GM21515 (cell line): ENCODE measurements around the gene STAC.

Source experiments
- ATAC-seq: cut with Tn5 transposase; IDR thresholded peaks from one replicate; pipeline ENCODE4 v1.9.1; 2021; ENCODE audit not compliant: unreplicated experiment

The STAC gene

DNA sequence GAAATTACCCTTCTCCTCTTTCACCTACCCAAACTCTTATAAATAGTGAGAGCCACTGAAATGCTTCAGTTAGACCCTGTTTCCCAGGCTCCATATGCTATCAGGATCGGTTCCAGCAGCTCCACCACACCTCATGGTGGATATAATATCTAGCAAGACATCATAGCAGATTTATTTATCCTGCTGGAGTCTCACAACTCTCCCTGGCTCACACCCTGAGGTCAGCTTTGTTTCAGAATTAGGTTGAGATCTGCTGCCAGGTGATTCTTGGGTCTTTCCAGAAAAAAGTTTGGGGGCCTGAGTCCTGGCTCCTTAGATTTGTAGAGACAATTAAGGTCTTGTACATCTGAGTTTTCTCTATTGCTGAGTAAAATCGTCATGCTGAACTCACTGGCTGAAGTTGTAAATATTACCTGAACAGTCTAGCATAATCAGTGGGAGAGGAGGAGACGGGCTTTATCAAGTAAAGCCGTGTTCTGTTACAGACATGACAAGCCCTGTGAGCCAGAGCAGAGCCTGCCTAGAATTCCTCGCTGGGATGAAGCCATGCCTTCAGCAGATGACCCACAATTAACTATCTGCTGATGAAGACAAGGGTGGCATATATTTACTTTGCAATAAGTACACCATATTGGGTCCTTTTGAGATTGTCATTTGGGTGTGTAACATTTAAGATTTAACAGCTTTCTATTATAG, 131.6 kb downstream of the STAC start:
- ATAC-seq: no peak

DNA sequence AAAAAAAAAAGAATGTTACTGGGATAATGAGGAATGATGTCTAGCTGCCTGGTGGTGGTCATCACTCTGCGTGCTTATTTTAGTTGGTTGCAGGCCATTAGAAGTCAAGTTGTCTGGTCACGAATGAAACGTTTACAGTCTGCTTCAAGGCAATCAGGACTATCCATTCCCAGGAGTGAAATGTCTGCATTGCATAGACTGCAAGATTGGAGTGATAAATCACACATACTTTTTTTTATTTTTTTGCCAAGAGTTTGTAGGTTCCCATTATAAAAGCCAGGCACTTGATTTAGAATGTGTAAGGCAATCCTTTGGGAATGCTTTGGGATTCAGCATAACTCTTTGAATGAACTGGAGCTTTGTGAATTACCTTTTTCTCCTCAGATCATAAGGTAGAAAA, 132.3 kb downstream of the STAC start:
- no peak for ATAC-seq

DNA sequence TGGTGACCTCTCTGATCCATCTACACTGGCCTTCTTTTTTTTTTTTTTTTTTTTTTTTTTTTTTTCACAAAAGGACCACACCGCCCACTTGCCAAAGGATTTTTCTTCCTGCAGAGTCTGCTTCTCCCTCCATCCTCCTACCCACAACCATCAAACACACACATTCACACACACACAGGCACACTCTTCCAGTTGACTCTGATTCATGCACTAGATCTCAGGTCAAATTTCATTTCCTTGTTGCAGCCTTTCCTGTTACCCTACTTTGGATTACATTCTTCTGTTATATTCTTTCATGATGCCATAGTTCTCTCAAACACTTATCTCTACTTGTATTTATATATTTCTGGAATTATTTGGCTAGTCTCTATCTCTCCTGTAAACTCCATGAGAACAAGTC, 133.9 kb downstream of the STAC start:
- no peak for ATAC-seq

DNA sequence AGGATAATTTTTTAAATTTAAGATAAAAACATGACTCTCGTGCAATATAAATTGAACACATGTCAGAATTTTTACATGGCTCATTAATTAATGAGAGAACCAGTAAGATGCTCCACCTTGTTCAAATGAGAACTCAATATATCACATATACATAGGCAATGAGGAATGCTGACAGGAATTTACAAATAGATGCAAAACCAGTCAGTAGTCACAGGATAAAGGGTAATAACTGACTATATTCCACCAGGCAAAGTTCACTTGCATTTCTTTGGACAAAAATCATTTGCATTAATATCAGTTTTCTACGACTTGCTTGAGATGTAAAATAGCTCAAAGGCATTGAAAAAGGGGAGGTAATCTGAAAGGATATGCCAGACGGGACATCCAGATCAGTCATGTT, 139.4 kb downstream of the STAC start:
- no peak for ATAC-seq

DNA sequence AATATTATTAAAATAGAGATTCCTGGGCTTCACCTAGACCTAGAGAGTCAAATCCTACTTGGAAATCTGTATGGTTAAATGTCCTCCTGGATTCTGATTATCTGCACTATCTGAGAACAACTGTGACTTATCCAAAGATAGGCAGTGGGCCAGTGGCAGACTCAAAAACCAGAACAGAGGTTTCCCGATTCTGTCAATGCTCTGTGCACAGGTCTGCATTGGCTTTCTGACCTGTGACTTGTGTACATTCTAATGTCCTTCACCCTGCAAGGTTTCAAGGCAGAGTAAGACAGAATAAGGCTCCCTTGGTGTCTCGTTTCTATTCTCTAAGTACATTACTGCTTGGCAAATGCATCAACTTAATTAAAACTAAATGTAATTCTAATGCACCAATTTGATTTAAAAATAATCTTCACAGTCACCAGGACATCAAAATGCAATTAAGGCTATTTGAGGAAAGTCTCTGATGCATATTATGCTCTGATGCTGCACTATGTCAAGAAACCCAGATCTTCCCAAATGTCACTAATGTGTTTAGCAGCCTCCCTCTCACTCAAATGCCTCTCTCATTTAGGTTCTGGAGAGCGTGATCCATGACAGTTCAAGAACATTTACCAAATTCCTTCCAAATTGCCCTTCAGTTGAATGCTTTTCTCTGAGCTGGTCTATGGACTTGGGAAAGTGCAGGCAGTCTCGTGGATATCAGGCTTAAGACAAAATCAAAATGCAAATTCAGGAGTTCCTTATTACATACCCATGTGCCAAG, 140.1 kb downstream of the STAC start:
- no peak for ATAC-seq

DNA sequence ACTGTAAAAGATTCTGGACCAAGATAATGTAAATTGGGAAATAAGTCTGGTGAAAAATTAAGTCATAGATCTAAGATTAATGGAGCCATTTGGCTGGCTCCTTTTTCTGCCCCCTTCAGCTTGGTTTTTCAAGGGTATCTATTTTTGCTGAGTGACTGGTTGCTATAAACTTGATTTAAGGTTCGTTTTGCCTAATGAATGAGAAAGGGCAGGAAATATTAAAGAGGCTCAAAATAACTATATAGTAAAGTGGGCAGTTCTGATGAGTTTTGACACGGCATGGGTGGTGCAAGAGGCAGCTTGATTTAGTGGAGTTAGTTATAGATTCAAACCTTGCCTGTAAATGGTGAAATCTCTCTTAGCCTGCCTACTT, 140.7 kb downstream of the STAC start:
- no peak for ATAC-seq

DNA sequence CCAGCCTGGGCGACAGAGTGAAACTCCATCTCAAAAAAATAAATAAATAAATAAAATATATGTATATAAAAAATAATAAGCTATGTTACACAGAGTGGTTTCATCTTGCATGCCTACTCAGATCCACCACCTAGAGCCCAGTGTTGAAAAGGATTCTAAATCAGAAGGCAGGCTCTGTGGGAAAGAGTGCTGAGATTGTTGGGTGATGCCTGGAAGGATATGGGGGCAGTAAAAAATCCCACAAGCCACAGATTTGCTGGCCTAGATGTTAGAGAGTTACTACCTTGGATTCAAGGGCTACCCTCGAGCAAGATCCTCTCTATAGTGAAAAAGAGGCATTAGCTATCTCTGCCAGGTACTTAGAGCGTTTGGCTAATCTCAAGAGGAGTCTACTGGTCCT, 144.3 kb downstream of the STAC start:
- no peak for ATAC-seq

DNA sequence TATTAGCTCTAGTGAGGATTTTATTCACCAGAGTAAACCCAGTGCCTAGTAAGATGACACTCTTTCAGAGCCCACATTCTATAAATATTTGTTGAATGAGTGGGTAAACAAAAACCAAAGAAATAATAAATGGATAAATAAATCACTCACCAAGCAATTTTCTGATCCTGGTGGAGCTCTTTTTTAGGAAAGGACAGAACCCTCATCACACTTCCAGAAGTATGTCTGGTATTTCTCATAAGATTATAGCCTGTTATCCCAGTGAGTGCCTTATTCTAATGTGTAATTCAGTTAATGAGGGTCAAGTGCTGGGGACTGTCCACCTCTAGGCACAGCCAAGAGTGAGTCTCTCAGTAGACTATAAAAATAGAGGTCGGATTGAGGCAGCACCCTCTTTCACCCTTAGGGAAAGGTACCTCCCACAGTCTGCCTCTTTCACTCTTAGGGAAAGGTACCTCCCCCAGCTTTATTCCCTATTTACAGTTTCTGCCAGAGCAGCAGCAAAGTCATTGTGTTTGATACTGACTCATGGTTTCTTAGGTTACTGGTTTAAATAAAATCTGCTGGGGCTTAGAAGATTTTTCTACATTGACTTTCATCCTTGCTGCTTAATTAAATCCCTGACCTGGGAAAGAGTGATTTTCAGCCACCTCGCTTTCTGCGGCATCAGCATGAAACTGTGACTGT, 145.0 kb downstream of the STAC start:
- ATAC-seq: no peak

DNA sequence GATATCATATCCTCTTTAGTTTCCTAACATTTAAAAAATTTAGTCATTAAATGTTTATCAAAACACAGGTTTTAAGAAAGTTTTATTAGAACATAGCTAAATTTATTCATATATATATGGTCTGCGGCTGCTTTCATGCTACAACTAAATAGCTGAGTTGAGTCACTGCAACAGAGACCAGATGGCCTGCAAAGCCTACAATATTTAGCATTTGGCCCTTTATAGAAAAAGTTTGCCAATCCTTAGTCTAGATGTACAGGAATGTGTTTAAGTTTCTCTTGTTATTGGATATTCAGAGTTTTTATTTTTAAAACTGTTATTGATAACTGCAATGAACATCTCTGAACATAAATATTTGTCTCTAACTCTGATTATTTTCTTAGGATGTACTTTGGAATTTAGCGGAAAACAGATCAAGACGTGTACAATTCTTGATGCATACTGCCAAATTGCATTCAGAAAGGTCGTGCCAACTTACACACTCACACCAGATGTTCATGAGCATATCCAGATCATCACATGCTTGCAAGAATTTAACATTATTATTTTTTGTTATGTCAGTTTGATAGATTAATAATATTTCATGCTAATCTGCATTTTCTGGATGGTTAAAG, 157.9 kb downstream of the STAC start:
- ATAC-seq: no peak

DNA sequence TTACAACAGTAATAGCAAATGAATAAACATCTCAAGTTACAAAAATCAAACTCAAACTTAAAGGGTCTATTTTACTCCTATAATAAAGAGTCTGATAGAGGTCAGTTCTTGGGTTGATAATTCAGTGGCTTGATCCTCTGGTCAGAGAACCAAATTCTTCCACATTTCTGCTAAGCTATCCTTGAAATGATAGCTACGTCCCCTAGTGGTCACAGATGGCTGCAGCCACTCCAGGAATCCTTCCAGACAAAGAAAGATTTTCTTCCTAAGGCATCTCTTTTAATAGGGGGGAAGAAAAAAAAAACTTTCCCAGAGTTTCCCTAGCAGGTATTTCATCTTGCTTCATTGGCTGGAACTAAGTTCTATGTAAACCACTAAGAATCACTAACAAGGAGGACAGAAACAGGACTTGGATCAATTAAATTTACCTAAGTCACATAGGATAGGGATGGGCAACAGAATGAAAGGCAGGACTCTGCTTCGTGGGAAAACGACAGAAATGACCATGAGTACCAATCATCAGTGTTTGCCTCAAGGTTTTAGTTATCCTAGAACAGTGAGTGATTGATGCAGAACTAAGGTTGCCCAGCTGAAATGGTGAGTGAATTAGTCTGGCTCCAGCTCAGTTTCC, 160.7 kb downstream of the STAC start:
- no peak for ATAC-seq

DNA sequence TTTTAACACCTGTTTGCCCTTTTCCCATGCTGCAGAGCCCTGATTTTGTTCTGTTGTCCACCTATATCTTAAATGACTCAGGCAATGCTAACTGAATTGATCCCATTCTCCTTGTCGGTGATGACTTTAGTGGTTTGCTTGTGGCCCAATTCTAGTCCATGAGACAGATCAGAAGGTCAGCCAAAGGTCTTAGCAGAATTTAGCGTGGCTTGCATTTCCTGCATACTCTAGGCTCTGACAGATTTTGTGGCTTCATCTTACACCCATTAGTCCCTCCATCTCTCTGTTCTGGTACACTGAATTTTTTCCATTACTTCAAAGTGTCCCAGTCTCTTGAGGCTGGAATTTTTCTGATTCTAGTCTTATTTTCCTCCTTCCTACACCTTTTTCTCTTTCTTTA, 161.9 kb downstream of the STAC start:
- ATAC-seq: no peak

DNA sequence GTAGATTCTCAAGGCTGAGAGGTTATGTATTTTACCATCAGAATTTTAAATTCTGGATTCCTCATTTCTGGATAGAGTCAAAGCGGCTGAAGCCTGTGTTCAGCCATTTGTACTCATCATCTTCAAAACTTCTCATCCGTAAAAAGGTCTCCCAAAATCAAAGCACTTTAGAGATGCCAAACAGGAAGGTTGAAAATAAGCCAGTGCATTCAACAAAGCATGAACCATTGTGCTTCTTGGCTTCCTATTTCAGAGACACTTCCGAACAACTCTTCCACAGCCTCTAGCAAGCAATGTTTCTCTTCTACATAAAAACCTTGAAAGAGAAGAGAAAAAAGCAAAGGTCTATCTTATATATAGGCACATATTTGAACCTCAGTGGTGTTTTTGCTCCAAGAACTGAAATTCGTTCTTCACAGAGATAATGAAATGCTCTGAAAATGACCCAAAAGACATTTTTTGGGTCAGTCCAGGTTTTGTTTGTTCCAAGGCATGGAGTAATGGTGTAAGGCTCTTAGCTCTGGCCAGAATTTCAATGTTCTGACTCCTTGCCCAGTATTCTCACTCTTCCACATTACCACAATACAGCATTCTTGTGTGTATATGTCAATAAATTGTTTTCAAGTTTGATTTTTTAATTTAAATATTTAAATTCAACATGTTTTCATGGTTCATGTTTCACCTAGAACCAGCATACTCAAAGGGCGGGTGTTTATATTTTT, 163.1 kb downstream of the STAC start:
- ATAC-seq: no peak

DNA sequence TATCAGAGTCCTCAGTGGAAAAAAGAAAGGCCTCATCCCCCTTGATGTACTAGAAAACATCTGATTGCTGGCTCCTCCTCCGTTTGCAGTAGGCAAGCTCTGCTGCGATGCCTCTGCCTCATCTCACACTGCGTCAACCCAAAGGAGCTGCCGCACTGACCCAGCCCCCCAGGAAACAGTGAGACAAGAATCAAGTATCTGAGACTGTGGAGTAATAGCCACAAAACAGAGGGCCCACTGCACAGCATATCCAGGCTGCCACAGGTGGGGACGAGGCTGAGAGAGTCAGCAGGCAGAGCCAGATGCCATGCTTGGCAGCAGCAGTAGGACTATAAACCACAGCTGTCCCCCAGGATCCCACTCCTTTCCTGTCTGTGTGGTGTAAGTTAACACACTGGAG, 165.9 kb downstream of the STAC start:
- ATAC-seq: no peak

DNA sequence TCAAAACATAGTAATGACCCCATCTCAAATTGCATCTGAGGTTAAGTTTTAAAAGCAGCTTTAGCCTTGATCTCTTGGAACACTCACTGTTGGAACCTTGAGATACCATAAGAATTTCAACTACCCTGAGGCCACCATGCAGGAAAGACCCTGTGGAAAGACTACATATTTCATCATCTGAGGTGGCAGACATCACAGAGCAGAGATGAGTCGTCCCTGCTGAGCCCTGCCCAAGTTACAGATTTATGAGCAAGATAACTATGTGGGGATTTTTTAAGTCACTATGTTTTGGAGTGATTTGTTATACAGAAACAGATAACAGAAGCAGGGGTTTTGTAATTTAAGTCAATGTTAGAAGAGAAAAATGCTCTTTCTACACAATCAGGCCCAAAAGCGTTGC, 168.4 kb downstream of the STAC start:
- no peak for ATAC-seq

DNA sequence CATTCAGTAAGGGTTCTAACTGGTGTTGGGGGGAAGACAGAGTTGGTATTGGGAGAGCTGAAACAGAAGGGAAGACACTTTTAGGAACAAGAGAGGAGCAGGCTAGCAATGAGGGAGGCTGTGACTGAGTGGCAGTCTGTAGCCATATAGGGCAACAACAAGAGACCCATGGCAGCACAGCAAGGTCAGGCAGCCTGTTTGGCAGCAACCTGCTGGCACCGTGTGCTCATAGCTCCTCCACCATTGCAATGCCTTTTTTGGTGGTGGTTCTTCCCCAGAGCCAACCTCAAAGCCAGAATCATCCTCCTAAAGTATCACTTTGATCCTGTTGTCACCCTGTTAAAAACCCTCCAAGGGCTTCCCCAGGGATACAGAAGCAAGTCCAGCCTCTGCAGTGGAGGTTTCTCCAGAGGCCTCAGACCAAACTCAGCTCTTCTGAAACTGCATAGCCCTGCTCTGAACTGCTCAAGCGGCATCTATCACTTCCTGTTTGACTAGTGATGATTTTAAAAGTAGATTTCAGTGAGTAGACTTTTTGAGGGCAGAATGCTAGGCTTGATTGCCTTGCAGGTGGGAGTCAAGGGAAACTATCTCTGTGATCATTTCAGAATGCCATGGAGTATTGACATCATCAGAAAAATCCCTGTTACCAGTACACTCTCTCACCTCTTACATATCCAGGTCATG, 176.9 kb downstream of the STAC start:
- peak; percentile 74 for ATAC-seq

DNA sequence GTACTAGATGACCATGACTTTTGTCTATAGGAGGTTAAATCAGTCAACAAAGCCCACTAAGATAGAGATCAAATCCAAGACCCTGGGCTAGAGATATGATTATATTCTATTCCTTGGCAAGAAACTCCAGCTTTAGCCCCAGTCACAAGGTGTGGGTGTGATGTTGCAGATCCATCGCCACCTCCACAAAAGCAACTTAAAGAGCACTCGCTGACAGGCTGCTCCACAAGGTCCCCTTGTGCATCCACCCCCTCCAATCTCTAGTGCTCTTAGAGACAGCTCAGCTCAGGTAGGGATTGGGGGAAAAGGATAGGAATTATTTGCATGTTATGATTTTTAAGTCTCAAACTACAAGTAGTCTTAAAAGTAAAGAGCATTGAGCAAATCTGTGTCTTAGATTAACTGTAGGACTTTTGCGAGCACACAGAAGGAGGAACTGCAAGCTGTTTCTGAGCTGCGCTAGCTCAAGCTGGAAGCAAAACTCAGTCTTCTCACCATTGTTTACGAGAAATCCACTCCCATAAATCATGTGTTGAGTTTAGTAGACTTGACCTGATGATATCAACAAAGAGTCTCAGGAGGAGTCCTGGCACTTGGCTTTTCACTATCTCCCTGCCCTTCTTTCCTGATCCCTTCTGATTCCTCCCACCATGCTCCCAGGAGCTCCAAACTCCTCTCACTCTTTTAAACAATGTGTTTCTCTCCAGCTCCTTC, 177.6 kb downstream of the STAC start:
- no peak for ATAC-seq

DNA sequence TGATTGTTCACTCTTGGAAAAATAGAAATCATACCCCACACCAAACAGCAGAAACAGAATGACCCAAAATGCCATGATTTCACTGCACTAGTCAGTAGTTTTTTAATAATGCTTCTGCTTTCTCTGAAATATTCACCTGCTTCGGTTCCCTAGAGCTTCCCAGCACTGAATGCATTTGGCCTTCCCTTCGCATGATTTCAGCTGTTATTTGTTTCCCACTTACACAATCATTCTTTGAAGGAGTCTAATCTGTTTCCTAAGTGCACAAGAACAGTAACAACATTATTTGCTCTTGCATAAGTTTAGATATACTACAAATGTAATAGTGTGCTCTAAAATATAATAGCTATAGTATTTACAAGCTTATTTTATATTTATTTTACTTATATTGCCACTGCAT, 178.7 kb downstream of the STAC start:
- no peak for ATAC-seq

DNA sequence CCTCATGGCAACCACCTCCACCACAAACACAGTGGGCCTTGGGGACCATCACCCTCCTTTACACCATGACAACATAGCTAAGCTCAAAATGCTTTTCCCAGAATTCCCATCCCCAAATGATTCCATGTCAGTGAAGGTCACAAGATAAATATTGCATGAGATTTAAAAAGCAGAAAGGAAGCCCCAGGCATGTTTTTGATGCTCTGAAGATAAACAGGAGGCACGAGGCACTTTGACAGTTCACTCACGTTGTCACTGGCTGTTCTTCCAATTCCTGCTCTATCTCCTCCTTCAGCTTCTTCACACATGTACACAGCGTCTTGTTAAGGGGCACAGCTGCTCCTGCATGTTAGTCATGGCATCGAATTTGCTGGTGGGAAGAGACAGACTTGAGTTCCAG, 180.4 kb downstream of the STAC start:
- no peak for ATAC-seq

DNA sequence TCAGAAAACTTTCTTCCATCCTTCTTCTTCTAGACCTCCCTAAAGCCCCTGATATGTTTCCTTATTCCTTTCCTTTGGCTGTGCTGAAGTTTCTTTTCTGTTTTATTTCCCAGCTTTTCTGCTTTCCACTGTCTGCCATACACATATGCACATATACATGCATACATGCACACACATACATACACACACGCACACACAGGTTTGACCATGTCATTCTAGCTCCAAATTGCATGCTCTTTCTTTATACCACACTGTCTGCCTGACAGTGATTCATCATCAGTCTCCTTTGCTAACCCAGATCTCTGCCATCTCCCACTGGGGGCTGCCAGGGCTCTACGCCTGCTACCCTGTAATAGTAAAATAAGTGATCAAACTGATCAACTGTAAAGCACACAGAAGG, 181.3 kb downstream of the STAC start:
- no peak for ATAC-seq

DNA sequence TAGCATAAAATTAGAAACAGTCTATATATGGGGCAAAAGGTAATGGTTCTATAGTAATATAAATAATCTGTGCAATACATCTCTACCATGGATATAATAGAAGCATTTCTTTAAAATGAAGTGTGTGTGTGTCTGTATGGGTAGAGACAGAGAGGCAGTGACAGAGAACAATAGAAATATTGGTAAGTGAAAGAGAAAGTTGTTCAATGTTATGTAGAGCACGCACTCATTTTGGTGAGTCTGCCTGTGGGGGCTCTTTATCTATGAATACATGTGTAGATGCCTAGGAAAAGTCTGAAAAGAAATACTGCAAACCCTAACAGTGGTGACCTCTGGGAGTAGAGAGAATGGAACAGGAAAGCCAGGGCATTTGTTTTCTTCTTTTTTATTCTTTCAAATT, 182.6 kb downstream of the STAC start:
- no peak for ATAC-seq
